ENCODE data around the gene ETV3L.

DNA sequence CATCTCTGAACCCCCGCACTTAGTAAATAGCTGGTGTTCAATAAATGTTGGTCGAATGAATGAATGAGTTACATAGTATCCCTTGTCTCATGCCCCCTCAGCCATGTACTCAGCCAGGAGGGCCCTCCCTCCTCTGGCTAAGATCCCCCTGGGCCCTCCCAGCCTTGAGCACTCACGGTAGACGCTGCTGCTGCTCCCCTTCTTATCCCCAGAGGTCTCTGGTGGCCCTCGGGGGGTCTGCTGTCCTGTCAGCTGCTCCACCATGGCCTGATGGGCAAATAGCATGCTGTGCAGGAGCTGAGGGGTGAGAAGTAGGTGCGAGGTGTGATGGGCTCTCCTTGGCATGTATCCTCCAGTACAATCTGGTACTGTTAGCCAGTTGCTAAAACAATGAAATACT lies 1.9 kb downstream of the ETV3L start:
- no peak for TF ChIP-seq TCF7L2 (IDR thresholded peaks at IDR 0.05; ENCODE audit: low read depth, low read length)
- TF ChIP-seq, protein P1, sequence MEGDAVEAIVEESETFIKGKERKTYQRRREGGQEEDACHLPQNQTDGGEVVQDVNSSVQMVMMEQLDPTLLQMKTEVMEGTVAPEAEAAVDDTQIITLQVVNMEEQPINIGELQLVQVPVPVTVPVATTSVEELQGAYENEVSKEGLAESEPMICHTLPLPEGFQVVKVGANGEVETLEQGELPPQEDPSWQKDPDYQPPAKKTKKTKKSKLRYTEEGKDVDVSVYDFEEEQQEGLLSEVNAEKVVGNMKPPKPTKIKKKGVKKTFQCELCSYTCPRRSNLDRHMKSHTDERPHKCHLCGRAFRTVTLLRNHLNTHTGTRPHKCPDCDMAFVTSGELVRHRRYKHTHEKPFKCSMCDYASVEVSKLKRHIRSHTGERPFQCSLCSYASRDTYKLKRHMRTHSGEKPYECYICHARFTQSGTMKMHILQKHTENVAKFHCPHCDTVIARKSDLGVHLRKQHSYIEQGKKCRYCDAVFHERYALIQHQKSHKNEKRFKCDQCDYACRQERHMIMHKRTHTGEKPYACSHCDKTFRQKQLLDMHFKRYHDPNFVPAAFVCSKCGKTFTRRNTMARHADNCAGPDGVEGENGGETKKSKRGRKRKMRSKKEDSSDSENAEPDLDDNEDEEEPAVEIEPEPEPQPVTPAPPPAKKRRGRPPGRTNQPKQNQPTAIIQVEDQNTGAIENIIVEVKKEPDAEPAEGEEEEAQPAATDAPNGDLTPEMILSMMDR (IDR thresholded peaks at IDR 0.05), result no peak
